Endothelial cell of umbilical vein (primary cell): ENCODE measurements around the gene NAPA. TPM values are rescaled to one million over a fixed set of nuclear protein-coding genes. Genes with fewer than 3 reads are reported as not detected.

Source experiments
- BruUV-seq: library from RNA; stranded (reverse); fragments of 400-500 nt; replicated peaks from 2 replicates; lab custom pipeline; 2021; lab: Mats Ljungman, UMichigan
- CTCF ChIA-PET: fragments of 300-600, 350-600 bp; sonication (Branson Sonifier 250); formaldehyde crosslinking; loops from one replicate; lab custom pipeline; 2021; ENCODE audit warnings: antibody characterized with exemption, inconsistent platforms; lab: Charles Lee
- POLR2A ChIA-PET: fragments of 300-600, 350-600 bp; sonication (Branson Sonifier 250); formaldehyde crosslinking; loops from one replicate; lab custom pipeline; 2021; ENCODE audit warnings: antibody characterized with exemption, inconsistent platforms; lab: Charles Lee
- DNase-seq: peaks from one replicate; pipeline ENCODE4 v3.0.0-alpha.2; 2011; ENCODE audit warnings: low read depth, low spot score
- FAIRE-seq: peaks from 2 replicates; lab custom pipeline; 2011; peaks lifted over from hg19 to GRCh38; lab: Jason Lieb, UNC
- H2AFZ ChIP-seq: 2 replicates; pipeline ENCODE4 v1.6.0; 2012; ENCODE audit warnings: low read depth, low read length, control low read depth, inconsistent platforms
- H3K27ac ChIP-seq: 2 replicates; pipeline ENCODE4 v1.5.1; 2011; ENCODE audit warnings: low read depth, mild to moderate bottlenecking, control low read depth, low read length, moderate library complexity; ENCODE audit not compliant: insufficient read depth
- H3K27me3 ChIP-seq, 2 experiments: 2 replicates each; pipeline versions ENCODE4 v1.6.0 to v1.6.1; 2011; ENCODE audit warnings: low read length in 2 of 2, mixed read lengths in 1 of 2; ENCODE audit not compliant: control insufficient read depth in 2 of 2, insufficient read depth in 2 of 2
- H3K36me3 ChIP-seq, 2 experiments: 2 replicates in 1 of 2; 3 replicates in 1 of 2; pipeline ENCODE4 v1.5.1; 2011; ENCODE audit warnings: low read length in 2 of 2, mild to moderate bottlenecking in 1 of 2, moderate library complexity in 1 of 2; ENCODE audit not compliant: control insufficient read depth in 2 of 2, insufficient read depth in 2 of 2; ENCODE audit errors: extremely low read depth in 1 of 2
- H3K4me1 ChIP-seq: 3 replicates; pipeline ENCODE4 v1.5.1; 2011; ENCODE audit warnings: mild to moderate bottlenecking, low read length; ENCODE audit not compliant: control insufficient read depth, insufficient read depth; ENCODE audit errors: extremely low read depth
- H3K4me2 ChIP-seq: 2 replicates; pipeline ENCODE4 v1.6.1; 2011; ENCODE audit warnings: low read length, control low read depth, mixed read lengths; ENCODE audit not compliant: insufficient read depth
- H3K4me3 ChIP-seq, 3 experiments: fragments of 200-600 bp in 1 of 3; sonication (generic), shearing (Covaris generic) in 1 of 3; replicated peaks in 1 of 3; 2 replicates each; pipeline ENCODE4 v1.5.1; 2011 to 2016; ENCODE audit warnings: control low read depth in 3 of 3, low read length in 3 of 3, mild to moderate bottlenecking in 2 of 3, inconsistent platforms in 1 of 3, low read depth in 1 of 3, moderate library complexity in 1 of 3; ENCODE audit not compliant: insufficient read depth in 1 of 3
- H3K79me2 ChIP-seq: 2 replicates; pipeline ENCODE4 v1.6.0; 2012; ENCODE audit warnings: low read length, inconsistent platforms; ENCODE audit not compliant: control insufficient read depth, insufficient read depth
- H3K9ac ChIP-seq: replicated peaks from 2 replicates; pipeline ENCODE3; 2011; ENCODE audit warnings: low read length, control low read depth; ENCODE audit not compliant: insufficient read depth; ENCODE audit errors: extremely low read depth
- H3K9me1 ChIP-seq: replicated peaks from 3 replicates; pipeline ENCODE4 v1.6.0; 2011; ENCODE audit warnings: mild to moderate bottlenecking, low read length; ENCODE audit not compliant: control insufficient read depth, insufficient read depth; ENCODE audit errors: extremely low read depth
- H3K9me3 ChIP-seq: replicated peaks from 2 replicates; pipeline ENCODE4 v1.5.1; 2012; ENCODE audit warnings: low read length, inconsistent platforms; ENCODE audit not compliant: control insufficient read depth, insufficient read depth
- H4K20me1 ChIP-seq: replicated peaks from 2 replicates; pipeline ENCODE3; 2011; ENCODE audit warnings: mild to moderate bottlenecking, low read length; ENCODE audit not compliant: control insufficient read depth, insufficient read depth; ENCODE audit errors: extremely low read depth
- CTCF ChIP-seq, 2 donors: IDR thresholded peaks; 1 replicate in 1 of 2; 2 replicates in 1 of 2; pipeline ENCODE4 v1.5.1; 2011; ENCODE audit warnings: low read length in 2 of 2, mild to moderate bottlenecking in 2 of 2, moderate library complexity in 2 of 2, control low read depth in 1 of 2, inconsistent platforms in 1 of 2, low read depth in 1 of 2; ENCODE audit not compliant: insufficient read depth in 1 of 2; ENCODE audit errors: extremely low read depth in 1 of 2
- EZH2 ChIP-seq: IDR thresholded peaks from 2 replicates; pipeline ENCODE4 v1.6.1; 2012; ENCODE audit warnings: borderline replicate concordance, low read depth, mild to moderate bottlenecking, moderate library complexity, low read length, inconsistent platforms; ENCODE audit not compliant: severe bottlenecking
- FOS ChIP-seq: IDR thresholded peaks from 2 replicates; pipeline ENCODE4 v1.6.1; 2011; ENCODE audit warnings: mild to moderate bottlenecking, low read length, moderate library complexity, borderline replicate concordance; ENCODE audit not compliant: insufficient read depth
- JUN ChIP-seq: IDR thresholded peaks from 2 replicates; pipeline ENCODE4 v1.6.1; 2011; ENCODE audit warnings: borderline replicate concordance, low read depth; ENCODE audit not compliant: insufficient read length, insufficient read depth
- MAX ChIP-seq: IDR thresholded peaks from 2 replicates; pipeline ENCODE4 v1.6.1; 2011; ENCODE audit not compliant: insufficient read depth, insufficient read length
- MYC ChIP-seq: IDR thresholded peaks from one replicate; pipeline ENCODE4 v1.6.1; 2011; ENCODE audit warnings: mild to moderate bottlenecking, low read depth, low read length
- POLR2A ChIP-seq: IDR thresholded peaks from 2 replicates; pipeline ENCODE4 v1.6.1; 2012; ENCODE audit warnings: low read depth, mild to moderate bottlenecking, control low read depth, low read length
- POLR2AphosphoS5 ChIP-seq: IDR thresholded peaks from 2 replicates; pipeline ENCODE4 v1.6.1; 2012; ENCODE audit warnings: low read depth, mild to moderate bottlenecking, control low read depth, low read length, moderate library complexity; ENCODE audit not compliant: insufficient read depth
- dilution Hi-C: fragments of 300-500 bp; cut with MboI; formaldehyde crosslinking; loops from one replicate; pipeline ENCODE4 v1.15.0; 2019; ENCODE audit warnings: low sequenced_read_pairs; ENCODE audit not compliant: extremely low pct_ligation_motif_present
- intact Hi-C: fragments of 100-400 bp; cut with micrococcal nuclease; formaldehyde crosslinking; loops from one replicate; pipeline ENCODE4 v1.10.0; 2022
- polyA plus RNA-seq, 4 experiments: library from polyadenylated mRNA; depleted of rRNA in 3 of 4; stranded (reverse) in 3 of 4; unstranded in 1 of 4; fragments of >200 nt; gene quantifications; 2 replicates each; pipeline versions ENCODE4 v1.2.1 to v1.2.3, GENCODE V29; 2011 to 2012; ENCODE audit warnings: missing spikeins in 1 of 4
- total RNA-seq: library from RNA; stranded (reverse); gene quantifications from 2 replicates; pipeline ENCODE4 v1.2.3, GENCODE V29; 2021

NAPA gene
- total and polyA plus RNA-seq, 2 donors (not counting 3 experiments of a cell fraction or from before 2014, with no cell fraction given), result 107 to 154 TPM

GRCh38 chr19:47497821-47498520 is 16.9 kb downstream of the NAPA start:
- Histone ChIP-seq H3K9me3 (no peaks in the 10 kb centered on the region), H3K4me2 (no peak overlapping the region), H3K4me1 (no peaks in the 10 kb centered on the region), H3K4me3 (no peak overlapping the region), H3K27ac (no peak overlapping the region), H4K20me1 (no peaks in the 10 kb centered on the region), H3K9ac (no peak overlapping the region), H3K27me3 (no peaks in the 10 kb centered on the region), H3K79me2 (no peaks in the 10 kb centered on the region), H3K9me1 (no peaks in the 10 kb centered on the region), H2AFZ (no peak overlapping the region), H3K36me3 (peaks cover 3 to 39% of the 10 kb centered on the region in 2 experiments)
- dilution Hi-C loops, result no loop called here
- no peak for DNase-seq
- intact Hi-C loops, result no loop called here
- ChIA-PET CTCF (interaction anchor here (1.3 kb wide), 1 partner anchor 14 kb away, joined by 7 read pairs; the partner anchor contains the start of gene KPTN), POLR2A (no interaction called here)
- no TSS peak for BruUV-seq
- no peak for FAIRE-seq
- TF ChIP-seq MYC (no peak), MAX (no peak), FOS (no peak), POLR2AphosphoS5 (no peak), JUN (no peak), EZH2 (no peak), CTCF (IDR thresholded peaks at IDR 0.05; ENCODE audit: extremely low read depth in 1 of 2, insufficient read depth in 1 of 2, low read depth in 1 of 2, low read length in 2 of 2) (no peak), POLR2A (no peak)
